ENCODE results near the gene FBLN5.
A peak's percentile ranks its signal among the peaks of the same experiment; 100 is the strongest.

The FBLN5 gene

DNA sequence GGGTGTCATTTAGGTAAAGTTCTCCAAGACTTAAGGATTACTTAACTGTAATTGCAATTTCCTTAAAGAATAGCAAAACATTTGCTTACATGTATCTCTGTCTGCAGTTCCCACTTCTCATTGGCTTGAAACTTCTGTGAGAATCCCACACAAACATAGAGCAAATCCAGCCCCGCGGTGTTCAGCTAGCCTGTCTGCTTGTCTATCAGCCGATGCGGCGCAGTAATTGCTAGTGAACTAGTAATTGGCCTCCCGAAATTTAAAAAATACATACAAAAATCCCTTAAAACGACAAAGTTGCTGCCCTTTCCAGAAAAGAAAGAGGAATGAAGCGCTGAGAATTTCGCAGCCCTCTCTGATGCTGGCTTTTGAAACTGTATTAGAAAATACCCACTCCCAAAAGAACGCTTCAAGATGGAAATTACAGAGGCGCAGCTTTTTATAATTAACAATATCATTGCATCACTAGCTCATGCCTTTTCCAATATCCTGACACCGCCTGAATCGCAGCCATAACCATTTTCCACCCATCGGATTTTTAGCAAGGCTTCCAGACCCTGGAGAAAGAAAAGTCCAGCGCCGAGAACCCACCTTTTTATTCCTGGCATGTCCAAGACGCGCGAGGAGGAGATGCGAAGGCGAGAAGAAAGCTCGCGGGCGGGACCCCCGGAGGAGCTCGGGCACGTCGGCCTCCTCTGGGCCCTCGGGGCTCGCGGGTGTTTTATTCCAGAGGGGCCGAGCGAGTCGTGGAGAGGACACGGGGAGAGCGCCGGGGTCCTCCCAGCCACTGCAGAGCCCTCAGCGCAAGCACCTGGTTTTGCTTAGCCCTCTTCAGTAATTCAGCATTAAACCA, 646 bp downstream of the FBLN5 start:
- H4K91ac ChIP-seq (ENCODE audit: low read depth, low read length, poor library complexity) = no peak overlapping the region
- H3K36me3 ChIP-seq (replicated peaks in 1 of 2; ENCODE audit: control insufficient read depth in 2 of 2, insufficient read depth in 2 of 2, low read length in 2 of 2) = no peaks in the 10 kb centered on the region
- H4K8ac ChIP-seq (ENCODE audit: low read depth, low read length) = no peak overlapping the region
- DNase-seq (ENCODE audit: low spot score) = no peak
- H2BK5ac ChIP-seq (ENCODE audit: low read length) = no peak overlapping the region
- no peak overlapping the region for H2BK12ac ChIP-seq (ENCODE audit: low read length)
- H3K79me1 ChIP-seq (ENCODE audit: low read depth, low read length) = no peaks in the 10 kb centered on the region
- no peak overlapping the region for H3K4ac ChIP-seq (ENCODE audit: low read length)
- no CpG with 5 or more reads among the region's 38 CpGs for WGBS, 2 donors (ENCODE audit: extremely low coverage in 2 of 2, insufficient read length in 2 of 2, insufficient replicate concordance in 1 of 2)
- H3K9me3 ChIP-seq (replicated peaks in 1 of 2; ENCODE audit: control insufficient read depth in 2 of 2, insufficient read depth in 1 of 2, low read depth in 1 of 2, low read length in 2 of 2) = no peaks in the 10 kb centered on the region
- H3K23ac ChIP-seq (ENCODE audit: low read depth, low read length, poor library complexity) = no peak overlapping the region
- no peak overlapping the region for H2BK120ac ChIP-seq (ENCODE audit: low read depth, low read length)
- peak overlapping the region; percentile 90 for H2AFZ ChIP-seq (ENCODE audit: low read length)
- H3K14ac ChIP-seq (ENCODE audit: low read length) = no peak overlapping the region
- H3K9ac ChIP-seq (ENCODE audit: low read depth, low read length, poor library complexity) = no peak overlapping the region
- H3K4me3 ChIP-seq (ENCODE audit: low read length in 2 of 2) = peak overlapping the region; percentile 48 to 73
- no peak overlapping the region for H3K27ac ChIP-seq (replicated peaks; ENCODE audit: low read length)
- peaks cover 0 to 56% (median 25%) of the 10 kb centered on the region in 3 experiments for H3K27me3 ChIP-seq (ENCODE audit: control insufficient read depth in 3 of 3, insufficient read depth in 3 of 3, low read depth in 1 of 3, low read length in 3 of 3)
- no peak overlapping the region for H3K18ac ChIP-seq (ENCODE audit: low read length)
- H3K4me2 ChIP-seq (ENCODE audit: insufficient read depth, low read length, poor library complexity, severe bottlenecking) = peak overlapping the region; percentile 49
- no peak overlapping the region for H2AK5ac ChIP-seq (ENCODE audit: low read depth, low read length)
- no peak overlapping the region for H2BK15ac ChIP-seq (ENCODE audit: low read length)
- peaks cover 0 to 4% of the 10 kb centered on the region in 2 donors for H3K4me1 ChIP-seq (ENCODE audit: control insufficient read depth in 2 of 2, insufficient read depth in 1 of 2, low read depth in 1 of 2, low read length in 2 of 2)

DNA sequence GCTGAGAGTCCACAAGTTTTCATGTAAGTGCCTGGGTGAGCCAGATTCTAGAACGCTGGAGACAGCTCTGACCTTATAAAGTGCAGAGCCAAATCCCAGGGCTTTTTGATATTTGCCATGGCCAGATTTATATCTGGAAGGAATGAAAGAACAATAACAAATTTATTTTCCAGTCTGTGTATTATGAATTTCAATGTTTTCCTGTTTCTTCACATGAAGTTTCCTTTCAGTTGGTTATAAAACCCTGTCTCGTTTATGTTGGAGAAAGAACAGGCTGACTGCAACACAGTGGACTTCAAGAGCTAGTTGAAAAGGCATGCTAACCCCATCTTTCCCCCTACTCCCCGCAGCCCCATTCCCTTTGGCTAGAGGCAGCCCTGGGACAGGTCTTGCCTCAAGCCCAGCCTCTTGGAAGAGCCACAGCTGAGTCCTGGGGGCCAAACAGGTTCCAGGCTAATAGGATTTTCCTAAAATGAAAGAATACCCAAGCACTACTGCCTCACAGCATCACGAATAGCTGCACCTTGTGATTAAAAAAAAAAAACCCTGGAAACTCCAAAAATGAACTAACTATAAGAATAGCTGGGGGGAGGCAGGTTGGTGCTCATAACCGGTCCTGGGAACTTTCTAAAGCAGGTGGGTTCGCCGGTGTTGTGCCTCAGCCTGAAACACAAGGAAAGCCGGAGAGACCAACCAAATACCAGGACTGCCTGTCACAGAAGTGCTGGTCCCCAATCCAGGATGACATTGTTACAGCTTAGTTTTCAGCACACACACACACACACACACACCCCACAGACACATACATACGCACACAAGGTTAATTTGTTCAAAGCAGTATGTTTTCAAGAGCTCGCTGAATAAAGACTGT, 1.5 kb downstream of the FBLN5 start:
- no peak overlapping the region for H3K14ac ChIP-seq (ENCODE audit: low read length)
- H3K4ac ChIP-seq (ENCODE audit: low read length) = no peak overlapping the region
- no peak overlapping the region for H2BK15ac ChIP-seq (ENCODE audit: low read length)
- peaks cover 0 to 56% (median 25%) of the 10 kb centered on the region in 3 experiments for H3K27me3 ChIP-seq (ENCODE audit: control insufficient read depth in 3 of 3, insufficient read depth in 3 of 3, low read depth in 1 of 3, low read length in 3 of 3)
- H4K91ac ChIP-seq (ENCODE audit: low read depth, low read length, poor library complexity) = no peak overlapping the region
- no peak overlapping the region for H3K4me3 ChIP-seq (ENCODE audit: low read length in 2 of 2)
- no peak overlapping the region for H2AK5ac ChIP-seq (ENCODE audit: low read depth, low read length)
- no peak overlapping the region for H4K8ac ChIP-seq (ENCODE audit: low read depth, low read length)
- no peak overlapping the region for H3K18ac ChIP-seq (ENCODE audit: low read length)
- no peaks in the 10 kb centered on the region for H3K9me3 ChIP-seq (replicated peaks in 1 of 2; ENCODE audit: control insufficient read depth in 2 of 2, insufficient read depth in 1 of 2, low read depth in 1 of 2, low read length in 2 of 2)
- no peak overlapping the region for H3K23ac ChIP-seq (ENCODE audit: low read depth, low read length, poor library complexity)
- no peak overlapping the region for H2BK5ac ChIP-seq (ENCODE audit: low read length)
- no peak overlapping the region for H2AFZ ChIP-seq (ENCODE audit: low read length)
- no CpG with 5 or more reads among the region's 10 CpGs for WGBS, 2 donors (ENCODE audit: extremely low coverage in 2 of 2, insufficient read length in 2 of 2, insufficient replicate concordance in 1 of 2)
- no peak overlapping the region for H3K9ac ChIP-seq (ENCODE audit: low read depth, low read length, poor library complexity)
- no peak overlapping the region for H2BK120ac ChIP-seq (ENCODE audit: low read depth, low read length)
- H2BK12ac ChIP-seq (ENCODE audit: low read length) = no peak overlapping the region
- no peak for DNase-seq (ENCODE audit: low spot score)
- no peaks in the 10 kb centered on the region for H3K36me3 ChIP-seq (replicated peaks in 1 of 2; ENCODE audit: control insufficient read depth in 2 of 2, insufficient read depth in 2 of 2, low read length in 2 of 2)
- H3K79me1 ChIP-seq (ENCODE audit: low read depth, low read length) = no peaks in the 10 kb centered on the region
- H3K27ac ChIP-seq (replicated peaks; ENCODE audit: low read length) = no peak overlapping the region
- peaks cover 0 to 4% of the 10 kb centered on the region in 2 donors for H3K4me1 ChIP-seq (ENCODE audit: control insufficient read depth in 2 of 2, insufficient read depth in 1 of 2, low read depth in 1 of 2, low read length in 2 of 2)
- H3K4me2 ChIP-seq (ENCODE audit: insufficient read depth, low read length, poor library complexity, severe bottlenecking) = no peak overlapping the region

DNA sequence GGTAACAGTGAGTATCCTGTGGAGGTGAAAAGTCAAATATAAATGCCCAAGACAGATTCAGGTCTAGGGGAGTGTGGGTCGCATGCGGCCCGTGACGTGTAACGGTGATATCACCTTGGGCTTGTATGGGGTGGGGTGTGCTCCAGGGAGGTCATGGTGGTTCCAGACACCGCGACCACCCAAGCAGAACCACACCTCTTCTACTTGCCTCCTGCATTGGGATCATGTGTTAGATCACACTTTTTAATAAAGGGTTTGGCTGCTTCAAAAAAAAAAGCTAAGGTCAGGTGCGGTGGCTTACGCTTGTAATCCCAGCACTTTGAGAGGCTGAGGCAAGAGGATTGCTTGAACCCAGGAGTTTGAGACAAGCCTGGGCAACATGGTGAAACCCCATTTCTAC, 4.5 kb downstream of the FBLN5 start:
- Histone ChIP-seq H3K4me2 (ENCODE audit: insufficient read depth, low read length, poor library complexity, severe bottlenecking) (no peak overlapping the region), H3K9me3 (replicated peaks in 1 of 2; ENCODE audit: control insufficient read depth in 2 of 2, insufficient read depth in 1 of 2, low read depth in 1 of 2, low read length in 2 of 2) (peaks cover 0 to 3% of the 10 kb centered on the region in 2 donors), H3K14ac (ENCODE audit: low read length) (no peak overlapping the region), H3K4me1 (ENCODE audit: control insufficient read depth in 2 of 2, insufficient read depth in 1 of 2, low read depth in 1 of 2, low read length in 2 of 2) (peaks cover 0 to under 1% of the 10 kb centered on the region in 2 donors), H3K18ac (ENCODE audit: low read length) (no peak overlapping the region), H2AFZ (ENCODE audit: low read length) (no peak overlapping the region), H3K4me3 (ENCODE audit: low read length in 2 of 2) (no peak overlapping the region), H2BK15ac (ENCODE audit: low read length) (no peak overlapping the region), H3K79me1 (ENCODE audit: low read depth, low read length) (no peaks in the 10 kb centered on the region), H2BK120ac (ENCODE audit: low read depth, low read length) (no peak overlapping the region), H3K23ac (ENCODE audit: low read depth, low read length, poor library complexity) (no peak overlapping the region), H2BK12ac (ENCODE audit: low read length) (no peak overlapping the region), H3K9ac (ENCODE audit: low read depth, low read length, poor library complexity) (no peak overlapping the region), H3K36me3 (replicated peaks in 1 of 2; ENCODE audit: control insufficient read depth in 2 of 2, insufficient read depth in 2 of 2, low read length in 2 of 2) (no peaks in the 10 kb centered on the region), H3K27ac (replicated peaks; ENCODE audit: low read length) (no peak overlapping the region), H4K91ac (ENCODE audit: low read depth, low read length, poor library complexity) (no peak overlapping the region), H2BK5ac (ENCODE audit: low read length) (no peak overlapping the region), H3K4ac (ENCODE audit: low read length) (no peak overlapping the region), H4K8ac (ENCODE audit: low read depth, low read length) (no peak overlapping the region), H3K27me3 (ENCODE audit: control insufficient read depth in 3 of 3, insufficient read depth in 3 of 3, low read depth in 1 of 3, low read length in 3 of 3) (peaks cover 0 to 32% (median 19%) of the 10 kb centered on the region in 3 experiments), H2AK5ac (ENCODE audit: low read depth, low read length) (no peak overlapping the region)
- no peak for DNase-seq (ENCODE audit: low spot score)
- WGBS, 2 donors (ENCODE audit: extremely low coverage in 2 of 2, insufficient read length in 2 of 2, insufficient replicate concordance in 1 of 2) = no CpG with 5 or more reads among the region's 9 CpGs

DNA sequence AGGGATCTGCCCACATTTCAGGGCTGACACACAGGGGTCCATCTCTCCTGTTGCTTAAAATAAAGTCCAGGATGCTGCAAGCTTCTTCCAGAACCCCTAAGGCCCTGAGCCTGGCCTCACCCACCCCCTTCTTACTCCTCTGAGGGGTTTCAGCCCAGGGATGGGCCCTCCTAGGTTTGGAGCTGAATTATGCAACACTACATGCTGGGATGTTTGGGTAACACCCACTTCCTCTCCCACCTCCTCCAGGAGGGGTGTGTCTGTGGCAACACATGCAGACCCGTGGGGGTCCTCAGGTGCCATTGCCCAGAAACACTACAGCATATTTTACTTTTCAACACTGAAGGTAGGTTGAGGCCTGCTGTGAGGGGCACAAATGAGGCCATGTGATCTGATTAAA, 5.4 kb downstream of the FBLN5 start:
- Histone ChIP-seq H4K8ac (ENCODE audit: low read depth, low read length) (no peak overlapping the region), H4K91ac (ENCODE audit: low read depth, low read length, poor library complexity) (no peak overlapping the region), H2AFZ (ENCODE audit: low read length) (no peak overlapping the region), H2BK120ac (ENCODE audit: low read depth, low read length) (no peak overlapping the region), H2BK5ac (ENCODE audit: low read length) (no peak overlapping the region), H3K36me3 (replicated peaks in 1 of 2; ENCODE audit: control insufficient read depth in 2 of 2, insufficient read depth in 2 of 2, low read length in 2 of 2) (no peaks in the 10 kb centered on the region), H2BK15ac (ENCODE audit: low read length) (no peak overlapping the region), H3K9ac (ENCODE audit: low read depth, low read length, poor library complexity) (no peak overlapping the region), H3K14ac (ENCODE audit: low read length) (no peak overlapping the region), H2BK12ac (ENCODE audit: low read length) (no peak overlapping the region), H2AK5ac (ENCODE audit: low read depth, low read length) (no peak overlapping the region), H3K27me3 (ENCODE audit: control insufficient read depth in 3 of 3, insufficient read depth in 3 of 3, low read depth in 1 of 3, low read length in 3 of 3) (peaks cover 0 to 29% (median 13%) of the 10 kb centered on the region in 3 experiments), H3K79me1 (ENCODE audit: low read depth, low read length) (no peaks in the 10 kb centered on the region), H3K18ac (ENCODE audit: low read length) (no peak overlapping the region), H3K23ac (ENCODE audit: low read depth, low read length, poor library complexity) (no peak overlapping the region), H3K4me1 (ENCODE audit: control insufficient read depth in 2 of 2, insufficient read depth in 1 of 2, low read depth in 1 of 2, low read length in 2 of 2) (no peaks in the 10 kb centered on the region), H3K27ac (replicated peaks; ENCODE audit: low read length) (no peak overlapping the region), H3K4me3 (ENCODE audit: low read length in 2 of 2) (no peak overlapping the region), H3K4ac (ENCODE audit: low read length) (no peak overlapping the region), H3K9me3 (replicated peaks in 1 of 2; ENCODE audit: control insufficient read depth in 2 of 2, insufficient read depth in 1 of 2, low read depth in 1 of 2, low read length in 2 of 2) (peaks cover 0 to 3% of the 10 kb centered on the region in 2 donors), H3K4me2 (ENCODE audit: insufficient read depth, low read length, poor library complexity, severe bottlenecking) (no peak overlapping the region)
- DNase-seq (ENCODE audit: low spot score) = no peak
- WGBS, 2 donors (ENCODE audit: extremely low coverage in 2 of 2, insufficient read length in 2 of 2, insufficient replicate concordance in 1 of 2) = no CpG with 5 or more reads among the region's 1 CpG

Data from neuronal stem cell (in vitro differentiated cells).